IPS DF 19.7 (cell line): ENCODE results near the gene SLC7A9.
"Not testable (repeated sequence)": the region's sequence is repeated elsewhere in the genome, so short reads cannot be mapped to it uniquely, and the experiment has no call there.

Experiments
- DNase-seq: peaks from one replicate; pipeline ENCODE4 v3.0.0-alpha.2; 2013; ENCODE audit warnings: low read depth, low spot score

The SLC7A9 gene

DNA sequence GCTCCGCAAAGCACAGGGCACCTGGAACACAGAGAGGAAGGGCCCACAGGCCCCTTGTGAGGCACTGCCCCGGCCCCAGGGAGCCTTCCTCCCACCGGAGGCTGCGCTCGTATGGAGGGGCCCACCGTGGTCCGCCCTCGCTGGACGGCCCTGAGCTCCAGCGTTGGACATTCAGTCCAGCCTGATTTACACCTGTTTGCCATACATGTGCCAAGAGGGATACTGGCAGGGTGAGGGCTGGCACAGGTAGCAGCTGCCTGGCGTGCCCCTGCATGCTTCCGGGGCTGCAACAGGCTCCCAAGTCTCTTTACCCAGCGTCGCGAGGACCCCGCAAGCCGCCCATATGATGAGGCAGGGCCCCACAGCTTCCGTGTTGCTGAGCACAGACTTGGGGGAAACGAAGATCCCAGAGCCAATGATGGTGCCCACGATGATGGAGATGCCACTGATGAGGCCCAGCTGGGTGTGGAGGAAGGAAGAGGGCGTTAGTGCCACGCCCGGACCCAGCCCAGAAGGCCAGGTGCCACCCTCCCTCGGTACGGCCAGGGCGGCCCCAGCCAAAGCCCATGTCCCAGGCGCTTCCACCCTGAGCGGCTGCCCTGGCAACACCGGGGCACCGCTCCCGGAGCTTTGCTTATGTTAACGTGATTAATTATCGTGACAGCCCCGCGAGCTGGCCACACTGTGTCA is 5.1 kb downstream of the SLC7A9 start:
- DNase-seq, result no peak

GRCh38 chr19:32863841-32864240 is 5.7 kb downstream of the SLC7A9 start:
- DNase-seq, result no peak

- no peak for DNase-seq
Measured at GRCh38 chr19:32863301-32863700, 6.3 kb downstream of the SLC7A9 start.

- DNase-seq, result no peak
Measured at GRCh38 chr19:32862741-32863140, 6.8 kb downstream of the SLC7A9 start.

DNA sequence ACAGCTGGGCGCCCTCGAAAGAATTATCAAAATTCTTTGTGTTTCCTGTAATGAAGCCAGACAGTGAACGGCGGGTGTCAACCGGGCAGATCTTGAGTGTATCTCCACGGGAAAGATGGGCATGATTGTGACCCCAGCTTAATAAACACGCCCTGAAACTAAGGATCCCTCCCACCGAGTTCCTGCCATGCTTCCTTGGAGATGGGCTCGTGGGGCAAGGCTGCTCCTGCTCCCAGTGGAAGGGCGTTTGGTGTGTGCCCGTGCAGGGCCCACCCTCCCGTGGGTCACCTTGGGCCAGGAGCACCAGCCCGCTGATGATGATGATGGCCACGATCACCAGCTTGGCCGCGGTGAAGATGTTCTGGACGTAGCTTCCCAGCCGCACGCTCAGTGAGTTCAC is 7.4 kb downstream of the SLC7A9 start:
- no peak for DNase-seq

DNA sequence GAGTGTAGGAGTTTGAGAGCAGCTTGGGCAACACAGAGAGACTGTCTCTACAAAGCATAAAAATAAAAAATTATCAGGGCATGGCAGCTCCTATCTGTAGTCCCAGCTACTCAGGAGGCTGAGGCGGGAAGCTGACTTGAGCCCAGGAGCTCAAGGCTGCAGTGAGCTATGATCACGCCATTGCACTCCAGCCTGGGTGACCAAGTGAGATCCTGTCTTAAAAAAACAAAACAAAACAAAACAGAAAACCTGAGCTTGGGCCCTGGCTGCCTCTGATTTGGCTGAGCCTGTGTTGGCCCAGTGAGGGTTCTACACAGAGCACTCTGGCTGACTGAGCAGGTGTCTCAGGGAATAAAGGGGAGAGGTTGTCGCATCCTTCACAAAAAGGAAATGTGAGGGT is 8.0 kb downstream of the SLC7A9 start:
- no peak for DNase-seq

GRCh38 chr19:32859591-32859990 is 10.0 kb downstream of the SLC7A9 start:
- no peak for DNase-seq

GRCh38 chr19:32858559-32858958 is 11.0 kb downstream of the SLC7A9 start:
- no peak for DNase-seq

GRCh38 chr19:32858155-32858554 is 11.4 kb downstream of the SLC7A9 start:
- DNase-seq, result no peak

GRCh38 chr19:32857584-32857983 is 12.0 kb downstream of the SLC7A9 start:
- DNase-seq, result no peak

DNA sequence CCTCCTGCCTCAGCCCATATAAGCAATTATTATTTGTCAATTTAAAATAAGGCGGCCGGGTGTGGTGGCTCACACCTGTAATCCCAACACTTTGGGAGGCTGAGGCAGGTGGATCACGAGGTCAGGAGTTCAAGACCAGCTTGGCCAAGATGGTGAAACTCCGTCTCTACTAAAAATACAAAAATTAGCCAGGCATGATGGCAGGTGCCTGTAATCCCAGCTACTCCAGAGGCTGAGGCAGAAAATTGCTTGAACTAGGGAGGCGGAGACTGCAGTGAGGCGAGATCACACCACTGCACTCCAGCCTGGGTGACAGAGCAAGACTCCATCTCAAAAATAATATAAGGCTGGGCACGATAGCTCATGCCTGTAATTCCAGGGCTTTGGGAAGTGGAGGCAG is 12.7 kb downstream of the SLC7A9 start:
- DNase-seq, result not testable (repeated sequence)

DNA sequence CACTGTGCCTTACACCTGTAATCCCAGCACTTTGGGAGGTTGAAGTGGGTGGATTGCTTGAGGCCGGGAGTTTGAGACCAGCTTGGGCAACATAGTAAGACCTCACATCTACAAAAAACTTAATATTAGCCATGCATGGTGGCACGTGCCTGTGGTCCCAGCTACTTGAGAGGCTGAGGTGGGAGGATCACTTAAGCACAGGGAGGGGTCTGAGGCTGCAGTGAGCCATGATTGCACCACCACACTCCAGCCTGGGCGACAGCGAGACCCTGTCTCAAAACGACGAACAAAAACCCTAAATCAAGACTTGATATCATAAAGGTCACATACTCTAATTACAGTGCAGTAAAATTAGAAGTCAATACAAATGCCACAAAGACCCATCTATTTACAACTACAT is 17.4 kb downstream of the SLC7A9 start:
- no peak for DNase-seq

DNA sequence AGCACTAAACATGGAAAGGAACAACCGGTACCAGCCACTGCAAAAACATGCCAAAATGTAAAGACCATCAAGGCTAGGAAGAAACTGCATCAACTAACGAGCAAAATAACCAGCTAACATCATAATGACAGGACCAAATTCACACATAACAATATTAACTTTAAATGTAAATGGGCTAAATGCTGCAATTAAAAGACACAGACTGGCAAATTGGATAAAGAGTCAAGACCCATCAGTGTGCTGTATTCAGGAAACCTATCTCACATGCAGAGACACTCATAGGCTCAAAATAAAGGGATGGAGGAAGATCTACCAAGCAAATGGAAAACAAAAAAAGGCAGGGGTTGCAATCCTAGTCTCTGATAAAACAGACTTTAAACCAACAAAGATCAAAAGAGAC is 21.5 kb downstream of the SLC7A9 start:
- not testable (repeated sequence) for DNase-seq

GRCh38 chr19:32843716-32844245 is 25.8 kb downstream of the SLC7A9 start:
- DNase-seq, result no peak

GRCh38 chr19:32842061-32842460 is 27.5 kb downstream of the SLC7A9 start:
- no peak for DNase-seq

GRCh38 chr19:32837531-32837930 is 32.0 kb downstream of the SLC7A9 start:
- DNase-seq, result no peak

DNA sequence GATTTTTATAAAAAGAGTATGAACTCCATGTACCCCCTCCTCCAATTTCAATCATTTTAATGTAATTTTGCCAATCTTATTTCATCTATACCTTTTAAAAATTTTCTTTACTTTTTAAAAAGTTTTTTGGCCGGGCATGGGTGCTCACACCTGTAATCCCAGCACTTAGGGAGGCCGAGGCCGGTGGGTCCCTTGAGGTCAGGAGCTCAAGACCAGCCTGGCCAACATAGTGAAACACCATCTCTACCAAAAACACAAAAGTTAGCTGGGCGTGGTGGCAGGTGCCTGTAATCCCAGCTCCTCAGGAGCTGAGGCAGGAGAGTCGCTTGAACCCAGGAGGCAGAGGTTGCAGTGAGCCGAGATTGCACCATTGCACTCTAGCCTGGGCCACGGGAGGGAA is 36.2 kb downstream of the SLC7A9 start:
- DNase-seq, result not testable (repeated sequence)

DNA sequence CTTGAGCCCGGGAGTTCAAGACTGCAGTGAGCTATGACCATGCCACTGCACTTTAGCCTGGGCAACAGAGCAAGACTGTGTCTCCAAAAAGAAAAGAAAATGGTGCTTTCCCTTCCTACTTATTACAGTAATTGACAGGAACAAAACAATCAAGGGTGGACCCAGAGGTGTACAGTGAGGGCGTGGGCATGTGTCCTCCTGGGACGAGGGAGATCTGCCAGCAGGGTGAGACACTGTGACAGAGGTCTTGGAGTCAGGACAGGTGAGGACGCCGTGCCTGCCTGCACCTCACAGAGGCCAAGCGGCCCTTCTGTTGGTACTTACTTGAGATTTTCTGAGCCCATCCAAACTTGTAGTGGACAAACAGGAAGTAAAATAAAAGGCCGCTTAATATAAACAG is 36.7 kb downstream of the SLC7A9 start:
- DNase-seq, result not testable (repeated sequence)

DNA sequence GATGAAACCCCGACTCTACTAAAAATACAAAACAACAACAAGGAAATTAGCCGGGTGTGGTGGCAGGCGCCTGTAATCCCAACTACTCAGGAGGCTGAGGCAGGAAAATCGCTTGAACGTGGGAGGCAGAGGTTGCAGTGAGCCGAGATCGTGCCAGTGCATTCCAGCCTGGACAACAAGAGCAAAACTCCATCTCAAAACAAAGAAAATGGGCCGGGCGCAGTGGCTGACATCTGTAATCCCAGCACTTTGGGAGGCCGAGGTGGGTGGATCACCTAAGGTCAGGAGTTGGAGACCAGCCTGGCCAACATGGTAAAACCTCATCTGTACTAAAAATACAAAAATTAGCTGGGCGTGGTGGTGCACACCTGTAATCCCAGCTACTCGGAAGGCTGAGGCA is 37.5 kb downstream of the SLC7A9 start:
- DNase-seq, result not testable (repeated sequence)

DNA sequence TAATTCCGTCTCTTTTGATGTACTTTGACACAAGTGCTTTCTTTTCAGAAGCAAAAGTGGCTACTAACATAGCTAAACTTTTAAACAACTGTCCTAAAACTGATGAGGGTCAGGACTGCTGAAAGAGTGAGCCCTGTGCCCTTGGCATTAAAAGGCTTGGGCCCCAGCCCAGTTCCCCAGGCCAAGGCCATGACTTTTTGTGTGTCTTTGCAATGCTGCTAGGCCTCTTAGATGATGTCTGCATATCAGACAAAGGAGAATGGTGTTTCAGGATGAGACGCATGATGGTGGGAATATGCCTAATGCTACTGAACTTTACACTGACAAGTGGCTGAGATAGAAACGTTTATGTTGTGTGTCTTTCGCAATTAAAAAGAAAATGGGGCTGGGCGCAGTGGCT is 38.0 kb downstream of the SLC7A9 start:
- no peak for DNase-seq

GRCh38 chr19:32830231-32831014 is 39.1 kb downstream of the SLC7A9 start:
- no peak for DNase-seq

DNA sequence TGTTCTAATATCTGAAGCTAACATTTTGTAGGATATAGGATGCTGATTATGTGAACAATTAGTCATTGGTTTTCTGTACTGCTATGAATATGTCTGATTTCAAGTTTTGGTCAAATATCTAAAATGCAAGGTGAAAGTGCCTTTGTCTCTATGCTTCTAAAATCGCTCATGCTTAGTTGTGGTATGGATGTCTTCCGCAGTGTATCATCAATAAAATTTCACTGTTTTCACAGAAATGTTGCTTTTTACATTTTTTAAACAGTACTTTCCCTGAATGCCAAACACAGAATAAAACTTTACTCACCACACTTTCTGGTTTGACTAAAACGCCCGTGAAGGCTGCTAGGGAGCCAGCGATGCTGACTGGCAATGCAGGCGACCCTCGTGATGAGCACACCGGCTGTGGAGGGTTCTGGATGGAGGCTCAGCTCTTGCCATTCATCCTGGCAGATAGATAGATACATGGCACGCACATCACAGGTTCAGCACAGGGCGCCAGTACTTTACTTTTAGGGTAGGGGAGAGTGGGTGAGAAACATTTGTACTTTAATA is 40.1 kb downstream of the SLC7A9 start:
- no peak for DNase-seq
